A549 treated with Mapracorat at 1 μM for 4 hours (cell line): ENCODE results near the gene ACSM2B. TPM values are rescaled to one million over a fixed set of nuclear protein-coding genes. Genes with fewer than 3 reads are reported as not detected.

Experiments
- total RNA-seq: library from RNA; stranded (reverse); fragments of 200-300 nt; extraction: Qiagen RNA extraction; gene quantifications from 5 replicates; pipeline ENCODE4 v1.2.3, GENCODE V29; 2022

ACSM2B gene
- total RNA-seq, result not detected in 5 replicates

GRCh38 chr16:20576145-20576544 is at the start of gene ACSM2B:
Gene ACSM2B (minus strand): TSS chr16:20576367. CDS start chr16:20564845, 11,522 bp downstream.

Other genes starting within 250 kb of the ACSM2B start
- gene GP2, start 248.9 kb downstream of the ACSM2B start, total RNA-seq, result not detected in 5 replicates
- gene UMOD, start 223.7 kb downstream of the ACSM2B start, total RNA-seq, result not detected in 5 replicates
- not detected in 5 replicates for gene PDILT, start 171.6 kb downstream of the ACSM2B start, total RNA-seq
- 0.18 TPM in 1 of 5 replicates, not detected in the others for gene ACSM5, start 166.8 kb downstream of the ACSM2B start, total RNA-seq
- not detected in 5 replicates for gene ACSM2A, start 124.8 kb downstream of the ACSM2B start, total RNA-seq
- not detected in 5 replicates for gene ACSM1, start 121.3 kb upstream of the ACSM2B start, total RNA-seq
- gene THUMPD1, start 165.5 kb upstream of the ACSM2B start, total RNA-seq, result 21.5 to 23.2 TPM (median 22.4 TPM) in 5 replicates
- gene ACSM3, start 187.6 kb upstream of the ACSM2B start, total RNA-seq, result 3.6 to 5.1 TPM (median 4.3 TPM) in 5 replicates
- gene ERI2, start 230.1 kb upstream of the ACSM2B start, total RNA-seq, result 10.7 to 16.1 TPM (median 12.0 TPM) in 5 replicates
- gene REXO5, start 230.2 kb upstream of the ACSM2B start, total RNA-seq, result 4.0 to 5.2 TPM (median 4.6 TPM) in 5 replicates